Loucy (cell line): ENCODE data around the gene C8G.

ENCODE experiments used
- H2AFZ ChIP-seq: fragments of 200-600 bp; sonication (generic); 2 replicates; pipeline ENCODE4 v1.6.0; 2016; ENCODE audit warnings: antibody characterized with exemption, mild to moderate bottlenecking, low read length, moderate library complexity
- H3F3A ChIP-seq: fragments of 200-600 bp; 2 replicates; pipeline ENCODE4 v1.6.0; 2016; ENCODE audit warnings: antibody characterized with exemption, low read depth, mild to moderate bottlenecking
- H3K27me3 ChIP-seq: fragments of 200-600 bp; sonication (generic); 2 replicates; pipeline ENCODE4 v1.6.1; 2014; ENCODE audit warnings: low read length, mild to moderate bottlenecking; ENCODE audit not compliant: insufficient read depth, poor library complexity, severe bottlenecking
- H3K36me3 ChIP-seq: fragments of 200-600 bp; sonication (generic); 2 replicates; pipeline ENCODE4 v1.6.1; 2016; ENCODE audit warnings: low read length; ENCODE audit not compliant: insufficient read depth
- H3K4me1 ChIP-seq: fragments of 200-600 bp; sonication (generic); 2 replicates; pipeline ENCODE4 v1.5.1; 2014; ENCODE audit warnings: low read length, mild to moderate bottlenecking; ENCODE audit not compliant: insufficient read depth, poor library complexity, severe bottlenecking
- H3K4me2 ChIP-seq: fragments of 200-600 bp; sonication (generic); 2 replicates; pipeline ENCODE4 v1.6.0; 2014; ENCODE audit warnings: antibody characterized with exemption, low read length, low read depth, mild to moderate bottlenecking; ENCODE audit not compliant: poor library complexity, severe bottlenecking
- H3K4me3 ChIP-seq: fragments of 200-600 bp; sonication (generic); 2 replicates; pipeline ENCODE4 v1.5.1; 2014; ENCODE audit warnings: low read length, mild to moderate bottlenecking, mixed read lengths; ENCODE audit not compliant: poor library complexity, severe bottlenecking
- H3K79me2 ChIP-seq: fragments of 200-600 bp; sonication (generic); 2 replicates; pipeline ENCODE4 v1.6.1; 2014; ENCODE audit warnings: low read length; ENCODE audit not compliant: insufficient read depth
- H3K9ac ChIP-seq: fragments of 200-600 bp; sonication (generic); 2 replicates; pipeline ENCODE4 v1.6.0; 2014; ENCODE audit warnings: mild to moderate bottlenecking, low read depth, low read length, moderate library complexity; ENCODE audit not compliant: poor library complexity, severe bottlenecking
- H3K9me2 ChIP-seq: fragments of 200-600 bp; sonication (generic); replicated peaks from 2 replicates; pipeline ENCODE4 v1.6.1; 2016; ENCODE audit warnings: low read depth, low read length, mixed read lengths
- H3K9me3 ChIP-seq: fragments of 200-600 bp; sonication (generic); 2 replicates; pipeline ENCODE4 v1.6.1; 2014; ENCODE audit warnings: mild to moderate bottlenecking, antibody characterized with exemption, low read length, low read depth; ENCODE audit not compliant: insufficient read depth
- H4K20me1 ChIP-seq: fragments of 200-600 bp; sonication (generic); 2 replicates; pipeline ENCODE4 v1.6.0; 2014; ENCODE audit warnings: antibody characterized with exemption, low read length, mild to moderate bottlenecking; ENCODE audit not compliant: insufficient read depth, poor library complexity, severe bottlenecking
- EZH2phosphoT487 ChIP-seq: fragments of 200-600 bp; IDR thresholded peaks from 2 replicates; pipeline ENCODE4 v1.6.1; 2018; ENCODE audit warnings: antibody characterized with exemption, mild to moderate bottlenecking, moderate library complexity, borderline replicate concordance
- TF ChIP-seq, protein P1 (sequence below): fragments of 200-600 bp; sonication (generic); conservative IDR thresholded peaks from 2 replicates; pipeline ENCODE4 v1.5.1; 2014; ENCODE audit warnings: mild to moderate bottlenecking, antibody characterized with exemption, low read length

The C8G gene

GRCh38 chr9:136928591-136928990 lies 16.5 kb upstream of the C8G start:
- Histone ChIP-seq H3K79me2 (no peaks in the 10 kb centered on the region), H3K4me2 (no peak overlapping the region), H4K20me1 (no peaks in the 10 kb centered on the region), H3K9ac (no peak overlapping the region), H3K4me3 (no peak overlapping the region), H3K4me1 (no peaks in the 10 kb centered on the region), H3K36me3 (peaks cover 36% of the 10 kb centered on the region; the same call in 1 of the 2 replicates), H3K9me2 (no peaks in the 10 kb centered on the region), H3F3A (no peaks in the 10 kb centered on the region), H2AFZ (no peak overlapping the region), H3K9me3 (no peaks in the 10 kb centered on the region), H3K27me3 (no peaks in the 10 kb centered on the region)
- TF ChIP-seq, protein P1, sequence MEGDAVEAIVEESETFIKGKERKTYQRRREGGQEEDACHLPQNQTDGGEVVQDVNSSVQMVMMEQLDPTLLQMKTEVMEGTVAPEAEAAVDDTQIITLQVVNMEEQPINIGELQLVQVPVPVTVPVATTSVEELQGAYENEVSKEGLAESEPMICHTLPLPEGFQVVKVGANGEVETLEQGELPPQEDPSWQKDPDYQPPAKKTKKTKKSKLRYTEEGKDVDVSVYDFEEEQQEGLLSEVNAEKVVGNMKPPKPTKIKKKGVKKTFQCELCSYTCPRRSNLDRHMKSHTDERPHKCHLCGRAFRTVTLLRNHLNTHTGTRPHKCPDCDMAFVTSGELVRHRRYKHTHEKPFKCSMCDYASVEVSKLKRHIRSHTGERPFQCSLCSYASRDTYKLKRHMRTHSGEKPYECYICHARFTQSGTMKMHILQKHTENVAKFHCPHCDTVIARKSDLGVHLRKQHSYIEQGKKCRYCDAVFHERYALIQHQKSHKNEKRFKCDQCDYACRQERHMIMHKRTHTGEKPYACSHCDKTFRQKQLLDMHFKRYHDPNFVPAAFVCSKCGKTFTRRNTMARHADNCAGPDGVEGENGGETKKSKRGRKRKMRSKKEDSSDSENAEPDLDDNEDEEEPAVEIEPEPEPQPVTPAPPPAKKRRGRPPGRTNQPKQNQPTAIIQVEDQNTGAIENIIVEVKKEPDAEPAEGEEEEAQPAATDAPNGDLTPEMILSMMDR: no peak
- TF ChIP-seq EZH2phosphoT487: no peak

GRCh38 chr9:136930014-136930413 lies 15.0 kb upstream of the C8G start:
- Histone ChIP-seq H3K9ac (no peak overlapping the region), H3K9me2 (no peaks in the 10 kb centered on the region), H4K20me1 (no peaks in the 10 kb centered on the region), H3K9me3 (no peaks in the 10 kb centered on the region), H3K27me3 (no peaks in the 10 kb centered on the region), H3K79me2 (no peaks in the 10 kb centered on the region), H3K4me3 (no peak overlapping the region), H3K4me1 (no peaks in the 10 kb centered on the region), H2AFZ (no peak overlapping the region), H3K4me2 (no peak overlapping the region), H3K36me3 (peaks cover 26% of the 10 kb centered on the region; the same call in 1 of the 2 replicates), H3F3A (no peaks in the 10 kb centered on the region)
- no peak for TF ChIP-seq EZH2phosphoT487

DNA sequence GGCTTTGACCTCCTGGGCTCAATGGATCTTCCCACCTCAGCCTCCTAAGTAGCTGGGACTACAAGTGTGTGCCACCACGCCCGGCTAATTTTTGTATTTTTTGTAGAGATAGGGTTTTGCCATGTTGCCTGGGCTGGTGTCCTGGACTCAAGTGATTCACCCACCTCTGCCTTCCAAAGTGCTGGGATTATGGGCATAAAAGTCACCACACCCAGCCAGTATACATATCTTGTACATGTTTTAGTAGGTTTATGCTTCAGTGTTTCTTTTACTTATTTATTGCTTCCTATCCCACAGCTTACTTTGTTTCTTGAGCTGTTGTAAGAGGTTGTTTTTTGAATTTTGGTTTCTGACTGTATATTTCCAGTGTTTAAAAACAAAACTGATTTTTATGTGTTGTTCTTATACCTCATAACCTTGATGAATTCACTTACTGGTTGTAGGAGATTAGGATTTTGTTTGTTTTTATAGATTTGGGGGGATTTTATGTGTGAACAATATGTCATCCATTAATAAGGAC lies 13.4 kb upstream of the C8G start:
- no peaks in the 10 kb centered on the region for H3K9me2 ChIP-seq
- no peaks in the 10 kb centered on the region for H3K79me2 ChIP-seq
- H2AFZ ChIP-seq: no peak overlapping the region
- no peaks in the 10 kb centered on the region for H4K20me1 ChIP-seq
- no peaks in the 10 kb centered on the region for H3K4me1 ChIP-seq
- no peak overlapping the region for H3K4me3 ChIP-seq
- TF ChIP-seq, protein P1: no peak
- TF ChIP-seq EZH2phosphoT487: no peak
- H3F3A ChIP-seq: no peaks in the 10 kb centered on the region
- H3K36me3 ChIP-seq: peaks cover 13% of the 10 kb centered on the region; the same call in 1 of the 2 replicates
- H3K9ac ChIP-seq: no peak overlapping the region
- H3K9me3 ChIP-seq: no peaks in the 10 kb centered on the region
- H3K27me3 ChIP-seq: no peaks in the 10 kb centered on the region
- H3K4me2 ChIP-seq: no peak overlapping the region

GRCh38 chr9:136934277-136934676 lies 10.8 kb upstream of the C8G start:
- Histone ChIP-seq H3K9me3 (no peaks in the 10 kb centered on the region), H3K9ac (no peak overlapping the region), H3K4me2 (no peak overlapping the region), H2AFZ (no peak overlapping the region), H3F3A (no peaks in the 10 kb centered on the region), H3K79me2 (no peaks in the 10 kb centered on the region), H3K27me3 (no peaks in the 10 kb centered on the region), H3K4me1 (no peaks in the 10 kb centered on the region), H4K20me1 (no peaks in the 10 kb centered on the region), H3K4me3 (no peak overlapping the region), H3K36me3 (no peaks in the 10 kb centered on the region; the same call in 1 of the 2 replicates), H3K9me2 (no peaks in the 10 kb centered on the region)
- TF ChIP-seq EZH2phosphoT487: no peak
- TF ChIP-seq, protein P1: no peak
